Endothelial cell of umbilical vein (primary cell): ENCODE results near the gene ENTR1.

ENCODE experiments used
- EZH2 ChIP-seq: IDR thresholded peaks from 2 replicates; pipeline ENCODE4 v1.6.1; 2012; ENCODE audit warnings: borderline replicate concordance, low read depth, mild to moderate bottlenecking, moderate library complexity, low read length, inconsistent platforms; ENCODE audit not compliant: severe bottlenecking
- MYC ChIP-seq: IDR thresholded peaks from one replicate; pipeline ENCODE4 v1.6.1; 2011; ENCODE audit warnings: mild to moderate bottlenecking, low read depth, low read length
- POLR2AphosphoS5 ChIP-seq: IDR thresholded peaks from 2 replicates; pipeline ENCODE4 v1.6.1; 2012; ENCODE audit warnings: low read depth, mild to moderate bottlenecking, control low read depth, low read length, moderate library complexity; ENCODE audit not compliant: insufficient read depth
- TF ChIP-seq, protein P1 (sequence below), 2 donors: IDR thresholded peaks; 1 replicate in 1 of 2; 2 replicates in 1 of 2; pipeline ENCODE4 v1.5.1; 2011; ENCODE audit warnings: low read length in 2 of 2, mild to moderate bottlenecking in 2 of 2, moderate library complexity in 2 of 2, control low read depth in 1 of 2, inconsistent platforms in 1 of 2, low read depth in 1 of 2; ENCODE audit not compliant: insufficient read depth in 1 of 2; ENCODE audit errors: extremely low read depth in 1 of 2
- TF ChIP-seq, protein P2 (sequence below): IDR thresholded peaks from 2 replicates; pipeline ENCODE4 v1.6.1; 2011; ENCODE audit not compliant: insufficient read depth, insufficient read length

DNA sequence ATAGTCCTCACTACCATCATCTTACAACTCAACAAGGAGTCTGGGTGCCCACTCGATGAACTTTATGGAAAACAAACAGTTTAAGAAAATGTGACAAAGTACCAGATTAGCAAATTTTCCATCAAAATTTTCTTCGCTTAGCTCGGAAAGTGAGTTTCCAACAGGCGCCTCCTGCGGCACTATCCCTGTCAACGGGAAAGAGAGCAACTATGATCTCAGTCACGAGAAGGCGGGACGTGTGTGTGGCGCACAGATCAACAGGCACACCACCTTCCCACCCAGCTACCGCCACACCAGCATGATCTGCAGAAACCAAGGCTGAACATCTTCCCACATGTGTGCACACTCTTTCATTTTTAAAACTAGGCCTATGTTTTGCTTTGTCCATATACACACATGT is 42.9 kb upstream of the ENTR1 start:
- TF ChIP-seq, protein P1, sequence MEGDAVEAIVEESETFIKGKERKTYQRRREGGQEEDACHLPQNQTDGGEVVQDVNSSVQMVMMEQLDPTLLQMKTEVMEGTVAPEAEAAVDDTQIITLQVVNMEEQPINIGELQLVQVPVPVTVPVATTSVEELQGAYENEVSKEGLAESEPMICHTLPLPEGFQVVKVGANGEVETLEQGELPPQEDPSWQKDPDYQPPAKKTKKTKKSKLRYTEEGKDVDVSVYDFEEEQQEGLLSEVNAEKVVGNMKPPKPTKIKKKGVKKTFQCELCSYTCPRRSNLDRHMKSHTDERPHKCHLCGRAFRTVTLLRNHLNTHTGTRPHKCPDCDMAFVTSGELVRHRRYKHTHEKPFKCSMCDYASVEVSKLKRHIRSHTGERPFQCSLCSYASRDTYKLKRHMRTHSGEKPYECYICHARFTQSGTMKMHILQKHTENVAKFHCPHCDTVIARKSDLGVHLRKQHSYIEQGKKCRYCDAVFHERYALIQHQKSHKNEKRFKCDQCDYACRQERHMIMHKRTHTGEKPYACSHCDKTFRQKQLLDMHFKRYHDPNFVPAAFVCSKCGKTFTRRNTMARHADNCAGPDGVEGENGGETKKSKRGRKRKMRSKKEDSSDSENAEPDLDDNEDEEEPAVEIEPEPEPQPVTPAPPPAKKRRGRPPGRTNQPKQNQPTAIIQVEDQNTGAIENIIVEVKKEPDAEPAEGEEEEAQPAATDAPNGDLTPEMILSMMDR (IDR thresholded peaks at IDR 0.05; ENCODE audit: extremely low read depth in 1 of 2, insufficient read depth in 1 of 2, low read depth in 1 of 2, low read length in 2 of 2), result no peak
- TF ChIP-seq MYC, result no peak
- TF ChIP-seq EZH2, result no peak
- TF ChIP-seq, protein P2, sequence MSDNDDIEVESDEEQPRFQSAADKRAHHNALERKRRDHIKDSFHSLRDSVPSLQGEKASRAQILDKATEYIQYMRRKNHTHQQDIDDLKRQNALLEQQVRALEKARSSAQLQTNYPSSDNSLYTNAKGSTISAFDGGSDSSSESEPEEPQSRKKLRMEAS, result no peak
- TF ChIP-seq POLR2AphosphoS5, result no peak
